ENCODE data around the gene MLLT1. TPM values are rescaled to one million over a fixed set of nuclear protein-coding genes. Genes with fewer than 3 reads are reported as not detected.

Gene MLLT1
- total RNA-seq, 1 experiment from 2014 or later: 58.3 TPM

- no peak; the same call in 1 of the 2 replicates for ATAC-seq
- ChIA-PET CTCF (no interaction called here), POLR2A (no interaction called here)
- Histone ChIP-seq H3K27ac (ENCODE audit: low read length) (no peak overlapping the region), H3K4me3 (ENCODE audit: low read depth in 2 of 2, low read length in 2 of 2) (no peak overlapping the region), H3K36me3 (ENCODE audit: control insufficient read depth, insufficient read depth, low read length) (no peaks in the 10 kb centered on the region), H3K4me1 (ENCODE audit: control insufficient read depth, insufficient read depth, low read length) (peaks cover 9% of the 10 kb centered on the region), H3K27me3 (ENCODE audit: control insufficient read depth, insufficient read depth, low read length) (no peaks in the 10 kb centered on the region), H3K9me3 (ENCODE audit: control insufficient read depth, insufficient read depth, low read depth, low read length) (no peaks in the 10 kb centered on the region)
- in situ Hi-C loops (cut with HindIII; ENCODE audit: low pct_unique_long_range_greater_than_20kb, low sequenced_read_pairs) (no loop called here), intact Hi-C loops (cut with micrococcal nuclease; ENCODE audit: unreplicated experiment) (no loop called here)
- DNase-seq (ENCODE audit: low read depth, low spot score): no peak
- no TSS peak for BruUV-seq (replicated peaks)
- TF ChIP-seq TCF7L2 (IDR thresholded peaks at IDR 0.05; ENCODE audit: low read depth, low read length) (no peak), CTCF (IDR thresholded peaks at IDR 0.05) (no peak), POLR2AphosphoS5 (IDR thresholded peaks at IDR 0.05; ENCODE audit: low read depth, low read length) (no peak), REST (IDR thresholded peaks at IDR 0.05; ENCODE audit: insufficient read depth in 1 of 2, low read depth in 2 of 2, low read length in 1 of 2) (no peak), SIN3A (IDR thresholded peaks at IDR 0.05; ENCODE audit: borderline replicate concordance, insufficient read depth, low read depth, low read length) (no peak)
Measured at GRCh38 chr19:6269101-6269886, 10.5 kb downstream of the MLLT1 start.

DNA sequence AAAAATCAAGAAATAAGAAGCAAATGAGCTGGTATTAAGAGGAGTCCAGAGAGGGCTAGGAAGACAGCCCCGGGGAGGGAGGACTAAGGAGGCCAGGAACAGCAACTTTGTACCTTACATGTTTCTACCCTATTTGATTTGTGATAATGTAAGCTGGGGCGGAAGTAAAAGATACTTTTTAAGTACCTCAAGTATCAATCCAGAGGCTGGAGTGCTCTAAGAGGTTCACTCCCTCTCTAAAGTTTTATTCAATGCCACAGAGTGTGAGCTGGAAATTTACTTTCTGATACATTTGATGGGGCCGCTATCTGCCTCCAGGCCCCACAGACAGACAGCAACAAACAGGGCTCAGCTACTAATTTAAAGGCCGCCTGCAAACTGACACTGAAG, 11.4 kb downstream of the MLLT1 start:
- no peaks in the 10 kb centered on the region for H3K9me3 ChIP-seq (ENCODE audit: control insufficient read depth, insufficient read depth, low read depth, low read length)
- H3K4me3 ChIP-seq (ENCODE audit: low read depth in 2 of 2, low read length in 2 of 2): no peak overlapping the region
- no peaks in the 10 kb centered on the region for H3K27me3 ChIP-seq (ENCODE audit: control insufficient read depth, insufficient read depth, low read length)
- no peak overlapping the region for H3K27ac ChIP-seq (ENCODE audit: low read length)
- ATAC-seq: no peak
- in situ Hi-C loops (cut with HindIII; ENCODE audit: low pct_unique_long_range_greater_than_20kb, low sequenced_read_pairs) (no loop called here), intact Hi-C loops (cut with micrococcal nuclease; ENCODE audit: unreplicated experiment) (no loop called here)
- ChIA-PET CTCF (no interaction called here), POLR2A (interaction anchor here (0.6 to 0.7 kb wide), 2 partner anchors 110 to 256 kb away, joined by 3 read pairs; no protein-coding TSS in a partner anchor)
- TF ChIP-seq SIN3A (IDR thresholded peaks at IDR 0.05; ENCODE audit: borderline replicate concordance, insufficient read depth, low read depth, low read length): no peak
- TF ChIP-seq REST (IDR thresholded peaks at IDR 0.05; ENCODE audit: insufficient read depth in 1 of 2, low read depth in 2 of 2, low read length in 1 of 2): no peak
- TF ChIP-seq TCF7L2 (IDR thresholded peaks at IDR 0.05; ENCODE audit: low read depth, low read length): no peak
- TF ChIP-seq POLR2AphosphoS5 (IDR thresholded peaks at IDR 0.05; ENCODE audit: low read depth, low read length): no peak
- TF ChIP-seq CTCF (IDR thresholded peaks at IDR 0.05): no peak
- H3K4me1 ChIP-seq (ENCODE audit: control insufficient read depth, insufficient read depth, low read length): peaks cover 1% of the 10 kb centered on the region; the same call in 1 of the 2 replicates
- no TSS peak for BruUV-seq (replicated peaks)
- no peak for DNase-seq (ENCODE audit: low read depth, low spot score)
- no peaks in the 10 kb centered on the region for H3K36me3 ChIP-seq (ENCODE audit: control insufficient read depth, insufficient read depth, low read length)

All from Panc1 (cell line).